Caco-2 (cell line): ENCODE data around the gene CMC4. TPM values are rescaled to one million over a fixed set of nuclear protein-coding genes. Genes with fewer than 3 reads are reported as not detected.

Source experiments
- BruUV-seq: library from RNA; stranded (reverse); fragments of 400-500 nt; replicated peaks from 2 replicates; lab custom pipeline; 2021; lab: Mats Ljungman, UMichigan
- CTCF ChIA-PET: fragments of 300-600 bp; sonication (Branson Sonifier 250); formaldehyde crosslinking; loops from one replicate; lab custom pipeline; 2022; ENCODE audit warnings: antibody characterized with exemption; lab: Charles Lee
- POLR2A ChIA-PET: fragments of 300-600 bp; sonication (Branson Sonifier 250); formaldehyde crosslinking; loops from one replicate; lab custom pipeline; 2022; ENCODE audit warnings: antibody characterized with exemption; lab: Charles Lee
- DNase-seq, 2 experiments: peaks; one replicate each; pipeline versions ENCODE4 v3.0.0 to v3.0.0-alpha.2; 2020 to 2022
- H3K27me3 ChIP-seq: replicated peaks from 2 replicates; pipeline ENCODE4 v1.6.0; 2011; ENCODE audit warnings: low read length; ENCODE audit not compliant: control insufficient read depth, insufficient read depth
- H3K36me3 ChIP-seq: 2 replicates; pipeline ENCODE4 v1.5.1; 2011; ENCODE audit warnings: low read length; ENCODE audit not compliant: control insufficient read depth, insufficient read depth
- H3K4me1 ChIP-seq: fragments of 250-450 bp; sonication (Bioruptor Pico); 2 replicates; pipeline ENCODE4 v1.5.1; 2020; ENCODE audit warnings: mild to moderate bottlenecking
- H3K4me3 ChIP-seq: 2 replicates; pipeline ENCODE4 v1.5.1; 2011; ENCODE audit warnings: low read depth, mild to moderate bottlenecking, control low read depth, low read length
- H3K9me3 ChIP-seq: fragments of 250-450 bp; sonication (Bioruptor Pico); 2 replicates; pipeline ENCODE4 v1.5.1; 2020; ENCODE audit warnings: mild to moderate bottlenecking, moderate library complexity
- H3K27ac Mint-ChIP-seq: one replicate; pipeline ENCODE4 v1.8.0; 2022; ENCODE audit warnings: mixed read lengths; ENCODE audit not compliant: unreplicated experiment
- H3K27me3 Mint-ChIP-seq: one replicate; pipeline ENCODE4 v1.8.0; 2022; ENCODE audit warnings: mixed read lengths; ENCODE audit not compliant: insufficient read depth, unreplicated experiment
- H3K36me3 Mint-ChIP-seq: one replicate; pipeline ENCODE4 v1.8.0; 2022; ENCODE audit warnings: mild to moderate bottlenecking, mixed read lengths; ENCODE audit not compliant: insufficient read depth, unreplicated experiment
- H3K4me1 Mint-ChIP-seq: one replicate; pipeline ENCODE4 v1.8.0; 2022; ENCODE audit warnings: low read depth, mixed read lengths; ENCODE audit not compliant: unreplicated experiment
- H3K4me3 Mint-ChIP-seq: one replicate; pipeline ENCODE4 v1.8.0; 2022; ENCODE audit warnings: mild to moderate bottlenecking, moderate library complexity, mixed read lengths; ENCODE audit not compliant: unreplicated experiment
- H3K9me3 Mint-ChIP-seq: one replicate; pipeline ENCODE4 v1.8.0; 2022; ENCODE audit warnings: mixed read lengths; ENCODE audit not compliant: unreplicated experiment
- CTCF ChIP-seq, 2 experiments: fragments of 200-600 bp in 1 of 2; IDR thresholded peaks; 1 replicate in 1 of 2; 2 replicates in 1 of 2; pipeline versions ENCODE4 v1.5.1 to v1.8.0; 2011 to 2022; ENCODE audit warnings: antibody characterized with exemption in 1 of 2, control low read depth in 1 of 2, inconsistent platforms in 1 of 2, low read depth in 1 of 2, low read length in 1 of 2, mild to moderate bottlenecking in 1 of 2, moderate library complexity in 1 of 2; ENCODE audit not compliant: insufficient read depth in 1 of 2, severe bottlenecking in 1 of 2, unreplicated experiment in 1 of 2
- intact Hi-C: fragments of 100-400 bp; cut with micrococcal nuclease; formaldehyde crosslinking; loops from one replicate; pipeline ENCODE4 v1.10.0; 2022; ENCODE audit not compliant: unreplicated experiment
- total RNA-seq: library from RNA; stranded (reverse); gene quantifications from 2 replicates; pipeline ENCODE4 v1.2.3, GENCODE V29; 2022

CMC4 gene
- total RNA-seq, 1 experiment from 2014 or later = 1.7 TPM

GRCh38 chrX:155112171-155112570, 41.2 kb upstream of the CMC4 start:
- Histone ChIP-seq H3K4me1 (no peaks in the 10 kb centered on the region), H3K4me3 (no peak overlapping the region), H3K9me3 (no peaks in the 10 kb centered on the region), H3K36me3 (no peaks in the 10 kb centered on the region), H3K27me3 (no peaks in the 10 kb centered on the region)
- no peak for TF ChIP-seq CTCF (IDR thresholded peaks at IDR 0.05; ENCODE audit: insufficient read depth in 1 of 2, low read depth in 1 of 2, low read length in 1 of 2, severe bottlenecking in 1 of 2, unreplicated experiment in 1 of 2)
- no peak overlapping the region for H3K27ac Mint-ChIP-seq
- intact Hi-C loops = no loop called here
- no peaks in the 10 kb centered on the region for H3K27me3 Mint-ChIP-seq
- no peak overlapping the region for H3K4me3 Mint-ChIP-seq
- CTCF ChIA-PET = no interaction called here
- H3K4me1 Mint-ChIP-seq = no peaks in the 10 kb centered on the region
- BruUV-seq = no TSS peak
- POLR2A ChIA-PET = no interaction called here
- no peak for DNase-seq
- peaks cover 4% of the 10 kb centered on the region for H3K36me3 Mint-ChIP-seq
- H3K9me3 Mint-ChIP-seq = no peaks in the 10 kb centered on the region

GRCh38 chrX:155108427-155108826, 37.5 kb upstream of the CMC4 start:
- Histone ChIP-seq H3K9me3 (no peaks in the 10 kb centered on the region), H3K27me3 (no peaks in the 10 kb centered on the region), H3K36me3 (no peaks in the 10 kb centered on the region), H3K4me1 (no peaks in the 10 kb centered on the region), H3K4me3 (no peak overlapping the region)
- CTCF ChIA-PET = no interaction called here
- POLR2A ChIA-PET = no interaction called here
- no peak overlapping the region for H3K4me3 Mint-ChIP-seq
- H3K27me3 Mint-ChIP-seq = no peaks in the 10 kb centered on the region
- peaks cover 4% of the 10 kb centered on the region for H3K36me3 Mint-ChIP-seq
- no peak for DNase-seq
- intact Hi-C loops = no loop called here
- H3K4me1 Mint-ChIP-seq = no peaks in the 10 kb centered on the region
- no peak for TF ChIP-seq CTCF (IDR thresholded peaks at IDR 0.05; ENCODE audit: insufficient read depth in 1 of 2, low read depth in 1 of 2, low read length in 1 of 2, severe bottlenecking in 1 of 2, unreplicated experiment in 1 of 2)
- H3K9me3 Mint-ChIP-seq = no peaks in the 10 kb centered on the region
- BruUV-seq = no TSS peak
- no peak overlapping the region for H3K27ac Mint-ChIP-seq

- H3K36me3 ChIP-seq = no peaks in the 10 kb centered on the region
- no peaks in the 10 kb centered on the region for H3K27me3 ChIP-seq
- Mint-ChIP-seq H3K4me1 (no peaks in the 10 kb centered on the region), H3K27ac (no peak overlapping the region), H3K36me3 (no peaks in the 10 kb centered on the region), H3K27me3 (no peaks in the 10 kb centered on the region), H3K9me3 (no peaks in the 10 kb centered on the region), H3K4me3 (no peak overlapping the region)
- no peak for TF ChIP-seq CTCF (IDR thresholded peaks at IDR 0.05; ENCODE audit: insufficient read depth in 1 of 2, low read depth in 1 of 2, low read length in 1 of 2, severe bottlenecking in 1 of 2, unreplicated experiment in 1 of 2)
- POLR2A ChIA-PET = no interaction called here
- H3K4me1 ChIP-seq = no peaks in the 10 kb centered on the region
- no TSS peak for BruUV-seq
- CTCF ChIA-PET = no interaction called here
- DNase-seq = no peak
- intact Hi-C loops = no loop called here
- no peak overlapping the region for H3K4me3 ChIP-seq
- H3K9me3 ChIP-seq = no peaks in the 10 kb centered on the region
Measured at GRCh38 chrX:155105919-155106318, 35.0 kb upstream of the CMC4 start.
